HG03378 (cell line): Measurements from ENCODE around the gene FGD3.
"Not testable (repeated sequence)": the region's sequence is repeated elsewhere in the genome, so short reads cannot be mapped to it uniquely, and the experiment has no call there.

Experiments used
- ATAC-seq: cut with Tn5 transposase; IDR thresholded peaks from one replicate; pipeline ENCODE4 v1.9.1; 2021; ENCODE audit warnings: mild to moderate bottlenecking, moderate library complexity; ENCODE audit not compliant: unreplicated experiment

The FGD3 gene

GRCh38 chr9:93007529-93008058 lies 60.3 kb downstream of the FGD3 start:
- no peak for ATAC-seq

- ATAC-seq = no peak
Observed at GRCh38 chr9:93008457-93008856, 61.1 kb downstream of the FGD3 start.

- no peak for ATAC-seq
Observed at GRCh38 chr9:93009337-93010015, 62.2 kb downstream of the FGD3 start.

- ATAC-seq = no peak
Observed at GRCh38 chr9:93010056-93010455, 62.7 kb downstream of the FGD3 start.

GRCh38 chr9:93010704-93011103 lies 63.4 kb downstream of the FGD3 start:
- no peak for ATAC-seq

- no peak for ATAC-seq
Observed at GRCh38 chr9:93011114-93011513, 63.8 kb downstream of the FGD3 start.

- no peak for ATAC-seq
Observed at GRCh38 chr9:93012963-93013855, 65.9 kb downstream of the FGD3 start.

- no peak for ATAC-seq
Observed at GRCh38 chr9:93013856-93014582, 66.7 kb downstream of the FGD3 start.

- ATAC-seq = not testable (repeated sequence)
Observed at GRCh38 chr9:93015190-93015589, 67.9 kb downstream of the FGD3 start.

GRCh38 chr9:93017621-93018020 lies 70.3 kb downstream of the FGD3 start:
- no peak for ATAC-seq

GRCh38 chr9:93020151-93020550 lies 72.8 kb downstream of the FGD3 start:
- no peak for ATAC-seq

GRCh38 chr9:93020771-93021670 lies 73.7 kb downstream of the FGD3 start:
- no peak for ATAC-seq

GRCh38 chr9:93022066-93022465 lies 74.7 kb downstream of the FGD3 start:
- no peak for ATAC-seq

- ATAC-seq = no peak
Observed at GRCh38 chr9:93022721-93023520, 75.6 kb downstream of the FGD3 start.

- ATAC-seq = no peak
Observed at GRCh38 chr9:93023521-93023815, 76.1 kb downstream of the FGD3 start.

- no peak for ATAC-seq
Observed at GRCh38 chr9:93024646-93024910, 77.3 kb downstream of the FGD3 start.

GRCh38 chr9:93024986-93025630 lies 77.8 kb downstream of the FGD3 start:
- ATAC-seq = no peak

- ATAC-seq = no peak
Observed at GRCh38 chr9:93025736-93026135, 78.4 kb downstream of the FGD3 start.

- no peak for ATAC-seq
Observed at GRCh38 chr9:93026640-93027039, 79.3 kb downstream of the FGD3 start.
